Germinal center (tissue), 1 donor: ENCODE results near the gene HSD17B11.
A peak's percentile ranks its signal among the peaks of the same experiment; 100 is the strongest.
"Not testable (repeated sequence)": the region's sequence is repeated elsewhere in the genome, so short reads cannot be mapped to it uniquely, and the experiment has no call there.

Source experiments
- DNase-seq: peaks from one replicate; pipeline ENCODE4 v3.0.0; 2012; ENCODE audit warnings: mixed read lengths, low spot score

The HSD17B11 gene

GRCh38 chr4:87356832-87357526 lies 34.0 kb downstream of the HSD17B11 start:
- DNase-seq = no peak

GRCh38 chr4:87354168-87355102 lies 36.6 kb downstream of the HSD17B11 start:
- DNase-seq = no peak

DNA sequence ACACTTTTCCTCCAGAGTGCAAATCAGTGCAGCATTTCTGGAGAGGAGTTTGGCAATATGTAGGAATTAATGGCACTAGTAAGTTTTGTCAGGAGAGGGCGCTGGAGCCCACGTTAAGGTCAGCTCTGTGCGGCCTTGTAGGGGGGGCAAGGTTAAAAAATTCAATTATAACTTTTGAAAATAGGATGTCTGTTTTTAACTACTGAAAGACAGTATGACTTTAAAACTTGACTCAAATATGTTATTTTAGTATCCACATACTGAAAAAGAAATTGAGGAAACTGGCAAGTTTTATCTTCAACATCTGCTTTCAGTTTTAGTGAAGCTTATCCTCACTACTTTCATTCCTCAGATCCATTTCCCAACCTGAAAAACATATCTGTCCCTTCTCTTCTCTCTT lies 37.4 kb downstream of the HSD17B11 start:
- peak; percentile 33 for DNase-seq

- no peak for DNase-seq
These were observed 45.8 kb downstream of the HSD17B11 start for GRCh38 chr4:87345139-87345538.

DNA sequence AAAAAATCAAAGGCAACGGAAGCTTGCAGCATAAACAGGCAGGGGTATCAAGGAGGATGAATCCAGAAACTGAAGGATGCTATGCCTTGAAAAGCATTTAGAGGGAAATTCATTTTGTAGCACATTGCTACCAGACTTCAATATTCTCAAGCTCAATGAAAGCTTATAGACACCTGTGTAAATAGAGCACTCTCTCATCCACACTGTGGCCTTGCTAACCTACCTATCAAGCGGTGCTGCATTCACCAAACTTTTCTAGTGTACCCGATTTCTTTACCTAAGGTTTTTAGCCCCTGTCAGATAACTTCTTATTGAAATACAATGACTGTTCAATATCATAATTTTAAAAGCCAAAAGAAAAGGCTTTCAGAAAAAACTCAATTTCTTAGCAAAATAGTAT lies 48.1 kb downstream of the HSD17B11 start:
- no peak for DNase-seq

GRCh38 chr4:87341954-87342635 lies 48.9 kb downstream of the HSD17B11 start:
- DNase-seq = not testable (repeated sequence)

GRCh38 chr4:87339440-87339839 lies 51.5 kb downstream of the HSD17B11 start:
- DNase-seq = no peak

DNA sequence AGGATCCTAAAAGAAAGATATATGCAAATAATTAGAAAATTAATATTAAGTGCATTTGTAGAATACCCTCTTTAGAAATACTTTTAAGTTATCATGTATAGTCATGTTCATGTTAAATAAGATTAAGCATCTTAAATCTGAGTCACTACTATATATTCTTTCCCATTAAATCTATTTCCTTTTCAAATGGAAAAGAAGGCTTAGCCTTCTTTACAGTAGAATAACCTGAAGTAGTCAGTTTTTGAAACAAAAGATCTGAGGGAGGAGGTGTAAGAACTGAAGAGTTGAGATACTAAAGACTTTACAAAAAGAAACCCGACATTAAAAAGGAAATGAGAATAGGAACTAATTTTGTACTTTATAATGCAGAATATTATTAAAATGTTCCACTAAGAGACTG lies 53.6 kb downstream of the HSD17B11 start:
- no peak for DNase-seq

- no peak for DNase-seq
These were observed 57.7 kb downstream of the HSD17B11 start for GRCh38 chr4:87333267-87333666.

- DNase-seq = no peak
These were observed 60.2 kb downstream of the HSD17B11 start for GRCh38 chr4:87330761-87331160.

DNA sequence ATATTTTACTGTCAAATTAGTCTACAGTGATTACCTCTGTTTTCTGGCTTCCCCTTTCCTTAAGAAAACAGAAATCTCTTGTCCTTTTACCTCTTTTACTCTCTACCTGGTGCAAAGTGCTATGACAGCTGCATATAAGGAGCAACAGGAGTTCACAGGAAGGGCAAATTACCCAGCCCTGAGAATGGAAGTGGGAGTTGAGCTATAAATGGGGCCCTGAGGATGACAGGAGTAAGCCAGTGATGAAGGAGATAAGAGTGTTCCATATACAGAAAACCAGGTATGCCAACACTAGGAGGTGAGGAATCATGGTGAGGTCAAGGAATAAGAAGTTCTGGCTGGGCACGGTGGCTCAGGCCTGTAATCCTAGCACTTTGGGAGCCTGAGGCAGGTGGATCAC lies 63.9 kb downstream of the HSD17B11 start:
- DNase-seq = no peak

- no peak for DNase-seq
These were observed 64.5 kb downstream of the HSD17B11 start for GRCh38 chr4:87326460-87326859.

DNA sequence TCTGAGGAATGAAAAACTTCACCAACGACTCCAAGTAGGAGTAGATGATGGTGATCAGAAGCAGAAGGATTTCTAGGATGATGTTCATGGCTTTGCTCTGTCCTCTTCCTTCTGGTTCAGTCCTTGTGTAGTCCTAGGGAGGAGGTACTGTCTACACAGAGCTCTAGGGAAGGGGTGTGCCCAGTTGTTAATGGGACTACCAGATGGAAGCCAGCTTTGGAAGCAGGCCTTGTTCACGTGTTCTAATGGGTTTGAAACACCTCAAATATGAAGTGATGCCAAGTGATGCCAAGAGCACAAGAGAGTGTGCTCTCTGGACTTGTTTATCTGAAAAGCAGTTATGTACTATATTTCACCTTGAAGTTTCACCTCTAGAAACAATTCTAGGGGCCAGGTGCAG lies 68.2 kb downstream of the HSD17B11 start, which contains the start of gene HSD17B13:
TSS of gene HSD17B13 (minus strand) at position 129 of the 400 bp plus-strand sequence. CDS start at position 88, 41 bp downstream.
- no peak for DNase-seq

GRCh38 chr4:87321888-87322287 lies 69.1 kb downstream of the HSD17B11 start:
- DNase-seq = no peak

DNA sequence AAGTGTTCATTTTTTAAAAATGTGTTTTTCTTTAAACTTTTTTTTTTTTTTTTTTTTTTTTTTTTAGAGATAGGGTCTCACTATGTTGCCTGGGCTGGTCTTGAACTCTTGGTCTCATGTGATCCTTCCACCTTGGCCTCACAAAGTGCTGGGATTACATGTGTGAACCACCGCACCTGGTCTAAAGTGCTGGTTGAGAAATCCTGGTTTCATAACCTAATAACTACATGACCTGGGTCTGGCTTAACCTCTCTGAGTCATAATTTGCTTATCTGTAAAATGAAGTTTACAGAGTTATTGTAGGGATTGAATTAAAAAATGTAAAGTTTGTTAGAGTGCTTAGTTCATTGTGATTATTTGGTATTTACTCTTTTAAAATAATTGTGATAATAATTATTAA lies 73.5 kb downstream of the HSD17B11 start:
- DNase-seq = no peak

DNA sequence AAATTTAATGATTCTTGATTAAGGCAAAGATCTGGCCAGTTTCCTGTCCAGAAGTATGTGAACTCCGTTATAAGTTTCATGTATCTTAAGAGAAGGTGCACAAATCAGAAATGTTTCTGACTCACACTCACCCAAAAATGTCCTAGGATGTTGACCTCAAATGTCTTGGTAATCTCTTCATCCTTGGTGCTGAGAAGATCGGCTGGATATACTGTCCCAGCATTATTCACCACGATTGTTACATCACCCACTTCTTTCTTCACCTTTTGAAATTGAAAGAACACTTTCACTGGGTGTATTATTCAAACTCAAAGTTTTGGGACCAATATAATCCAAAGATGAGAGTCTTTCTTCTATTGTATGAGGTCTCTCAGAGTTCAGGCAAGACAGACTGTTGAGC lies 74.0 kb downstream of the HSD17B11 start:
- no peak for DNase-seq

DNA sequence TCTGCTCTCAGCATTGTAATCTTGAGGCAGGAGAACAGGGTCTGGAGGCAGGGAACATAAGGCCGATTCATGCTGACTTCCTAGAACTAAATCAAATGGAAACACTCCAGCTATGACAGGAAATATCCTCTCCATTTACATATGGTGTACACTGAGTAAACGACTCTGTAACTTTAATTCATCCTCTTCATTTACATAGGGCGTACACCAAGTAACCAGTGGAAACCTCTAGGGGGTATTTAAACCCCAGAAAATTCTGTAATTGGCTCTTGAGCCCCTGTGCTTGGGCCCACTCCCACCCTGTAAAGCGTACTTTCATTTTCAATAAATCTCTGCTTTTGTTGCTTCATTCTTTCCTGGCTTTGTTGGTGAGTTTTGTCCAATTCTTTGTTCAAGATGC lies 76.0 kb downstream of the HSD17B11 start:
- DNase-seq = not testable (repeated sequence)

DNA sequence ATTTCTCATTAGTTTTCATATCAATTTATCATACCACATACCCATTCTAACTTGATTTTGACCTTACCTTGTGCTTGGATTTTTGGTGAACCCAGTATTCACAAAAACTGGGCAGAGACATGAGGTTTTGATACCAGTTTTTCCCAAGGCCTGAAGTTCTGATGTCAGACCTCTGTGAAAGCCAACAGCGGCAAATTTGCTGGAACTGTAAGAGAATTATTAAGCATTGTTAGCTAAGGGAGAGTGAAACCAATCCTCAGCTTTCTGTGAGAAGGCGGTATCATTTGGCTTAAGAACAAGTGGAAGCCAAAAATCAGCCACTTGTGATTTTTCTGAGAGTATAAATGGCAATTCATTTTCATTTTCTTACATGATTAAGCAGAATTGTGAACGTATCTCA lies 77.2 kb downstream of the HSD17B11 start:
- no peak for DNase-seq

- no peak for DNase-seq
These were observed 79.3 kb downstream of the HSD17B11 start for GRCh38 chr4:87311684-87312083.

DNA sequence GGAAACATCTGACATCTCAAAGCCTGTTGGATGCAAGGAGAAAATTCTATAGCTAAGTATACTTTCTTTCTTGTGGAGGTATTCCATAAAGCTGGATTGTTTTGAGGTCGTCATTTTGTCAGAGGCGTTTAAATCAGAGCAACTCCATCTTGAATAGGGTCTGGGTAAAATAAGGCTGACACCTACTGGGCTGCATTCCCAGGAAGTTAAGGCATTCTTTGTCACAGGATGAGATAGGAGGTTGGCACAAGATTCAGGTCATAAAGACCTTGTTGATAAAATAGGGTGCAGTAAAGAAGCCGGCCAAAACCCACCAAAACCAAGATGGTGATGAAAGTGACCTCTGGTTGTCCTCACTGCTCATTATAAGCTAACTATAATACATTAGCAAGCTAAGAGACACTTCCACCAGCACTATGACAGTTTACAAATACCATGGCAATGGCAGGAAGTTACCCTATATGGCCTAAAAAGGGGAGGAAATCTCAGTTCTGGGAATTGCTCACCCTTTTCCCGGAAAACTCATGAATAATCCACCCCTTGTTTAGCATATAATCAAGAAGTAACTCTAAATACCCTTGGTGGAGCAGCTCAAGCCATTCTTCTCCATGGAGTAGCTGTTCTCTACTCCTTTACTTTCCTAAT lies 80.2 kb downstream of the HSD17B11 start:
- DNase-seq = no peak

GRCh38 chr4:87309625-87310024 lies 81.4 kb downstream of the HSD17B11 start:
- DNase-seq = no peak

GRCh38 chr4:87306056-87306455 lies 84.9 kb downstream of the HSD17B11 start:
- DNase-seq = no peak
